Cardiac muscle cell (in vitro differentiated cells and primary cell): Measurements from ENCODE around the gene S100A14. TPM values are rescaled to one million over a fixed set of nuclear protein-coding genes. Genes with fewer than 3 reads are reported as not detected.
A peak's percentile ranks its signal among the peaks of the same experiment; 100 is the strongest.
"Not testable (repeated sequence)": the region's sequence is repeated elsewhere in the genome, so short reads cannot be mapped to it uniquely, and the experiment has no call there.

Source experiments
- DNase-seq, 2 donors: peaks; one replicate each; pipeline versions ENCODE4 v3.0.0 to v3.0.0-alpha.2; 2010 to 2017; ENCODE audit warnings: low read depth in 1 of 2, low spot score in 1 of 2
- H3K27ac ChIP-seq: fragments of 200-600 bp; sonication (generic); 2 replicates; pipeline ENCODE4 v1.5.1; 2016
- H3K27me3 ChIP-seq: fragments of 200-600 bp; sonication (generic); 2 replicates; pipeline ENCODE4 v1.6.0; 2016; ENCODE audit warnings: control low read depth
- H3K36me3 ChIP-seq: fragments of 200-600 bp; sonication (generic); 2 replicates; pipeline ENCODE4 v1.5.1; 2016; ENCODE audit warnings: control low read depth
- H3K4me1 ChIP-seq: fragments of 200-600 bp; sonication (generic); 2 replicates; pipeline ENCODE4 v1.8.1; 2017; ENCODE audit warnings: low read depth, mild to moderate bottlenecking, mixed run types
- H3K4me3 ChIP-seq: fragments of 200-600 bp; sonication (generic); 2 replicates; pipeline ENCODE4 v1.5.1; 2016; ENCODE audit warnings: mild to moderate bottlenecking
- H3K9me3 ChIP-seq: fragments of 200-600 bp; sonication (generic); 2 replicates; pipeline ENCODE4 v1.5.1; 2017; ENCODE audit warnings: low read depth, mild to moderate bottlenecking, control low read depth
- polyA plus RNA-seq: library from polyadenylated mRNA; unstranded; fragments of >200 nt; fragmentation: Nextera tagmentation; extraction: Ambion mirVana; gene quantifications from 2 replicates; pipeline ENCODE4 v1.2.1, GENCODE V29; 2016
- total RNA-seq: library from RNA; depleted of rRNA; stranded (reverse); fragments of >200 nt; gene quantifications from 2 replicates; pipeline ENCODE4 v1.2.3, GENCODE V29; 2016
- TF ChIP-seq, protein P1 (sequence below): IDR thresholded peaks from 2 replicates; pipeline ENCODE4 v1.5.1; 2012; ENCODE audit warnings: low read depth, mild to moderate bottlenecking, low read length

Gene S100A14
- total and polyA plus RNA-seq, 2 experiments from 2014 or later: 0.51 to 0.70 TPM

DNA sequence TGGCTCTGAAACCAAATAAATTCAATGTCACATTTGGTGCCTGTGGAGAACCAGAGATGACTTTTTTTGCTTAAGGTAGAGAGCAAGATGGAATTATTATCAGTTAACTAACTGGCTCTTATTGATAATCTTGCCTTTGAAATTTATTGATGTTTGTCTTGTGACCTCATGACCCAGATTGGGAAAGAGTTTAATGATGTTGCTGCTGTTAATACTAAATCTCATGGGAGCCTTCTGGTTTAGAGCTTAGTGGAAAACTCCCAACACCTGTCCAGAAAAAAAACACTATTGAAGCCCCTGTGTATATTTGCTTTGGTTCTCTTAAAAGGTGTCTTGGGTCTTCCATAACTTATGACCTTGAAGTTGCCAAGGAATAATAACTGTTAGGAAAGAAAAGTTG lies 27.7 kb upstream of the S100A14 start:
- peaks cover 68% of the 10 kb centered on the region for H3K36me3 ChIP-seq

DNA sequence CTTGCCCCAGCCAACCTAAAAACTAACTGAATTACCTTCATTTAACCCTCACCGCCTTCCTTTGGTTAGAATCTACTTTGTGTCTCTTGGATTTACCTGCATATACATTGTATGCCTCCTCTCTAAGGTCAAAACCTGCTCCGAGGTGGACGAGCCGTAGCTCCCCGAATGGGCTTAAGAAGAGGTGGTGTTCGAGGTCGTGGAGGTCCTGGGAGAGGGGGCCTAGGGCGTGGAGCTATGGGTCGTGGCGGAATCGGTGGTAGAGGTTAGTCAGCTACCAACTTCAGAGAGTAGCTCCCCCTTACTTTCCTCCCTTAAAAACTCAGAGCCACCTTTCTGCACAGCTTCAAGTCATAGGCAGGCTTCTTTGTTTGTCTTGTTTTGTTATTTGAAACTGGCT lies 27.0 kb upstream of the S100A14 start:
- H3K4me3 ChIP-seq: no peak overlapping the region
- no peaks in the 10 kb centered on the region for H3K9me3 ChIP-seq
- TF ChIP-seq, protein P1, sequence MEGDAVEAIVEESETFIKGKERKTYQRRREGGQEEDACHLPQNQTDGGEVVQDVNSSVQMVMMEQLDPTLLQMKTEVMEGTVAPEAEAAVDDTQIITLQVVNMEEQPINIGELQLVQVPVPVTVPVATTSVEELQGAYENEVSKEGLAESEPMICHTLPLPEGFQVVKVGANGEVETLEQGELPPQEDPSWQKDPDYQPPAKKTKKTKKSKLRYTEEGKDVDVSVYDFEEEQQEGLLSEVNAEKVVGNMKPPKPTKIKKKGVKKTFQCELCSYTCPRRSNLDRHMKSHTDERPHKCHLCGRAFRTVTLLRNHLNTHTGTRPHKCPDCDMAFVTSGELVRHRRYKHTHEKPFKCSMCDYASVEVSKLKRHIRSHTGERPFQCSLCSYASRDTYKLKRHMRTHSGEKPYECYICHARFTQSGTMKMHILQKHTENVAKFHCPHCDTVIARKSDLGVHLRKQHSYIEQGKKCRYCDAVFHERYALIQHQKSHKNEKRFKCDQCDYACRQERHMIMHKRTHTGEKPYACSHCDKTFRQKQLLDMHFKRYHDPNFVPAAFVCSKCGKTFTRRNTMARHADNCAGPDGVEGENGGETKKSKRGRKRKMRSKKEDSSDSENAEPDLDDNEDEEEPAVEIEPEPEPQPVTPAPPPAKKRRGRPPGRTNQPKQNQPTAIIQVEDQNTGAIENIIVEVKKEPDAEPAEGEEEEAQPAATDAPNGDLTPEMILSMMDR: no peak
- peak overlapping the region; percentile 2 for H3K27ac ChIP-seq
- H3K36me3 ChIP-seq: peaks cover 74% of the 10 kb centered on the region
- H3K27me3 ChIP-seq: no peaks in the 10 kb centered on the region
- H3K4me1 ChIP-seq: no peaks in the 10 kb centered on the region
- DNase-seq: no peak

More for the DNA sequence above, 27.7 kb upstream of the S100A14 start:
- DNase-seq: no peak
- Histone ChIP-seq H3K4me3 (no peak overlapping the region), H3K4me1 (no peaks in the 10 kb centered on the region), H3K27me3 (no peaks in the 10 kb centered on the region), H3K9me3 (no peaks in the 10 kb centered on the region), H3K27ac (peak overlapping the region; percentile 49)
- TF ChIP-seq, protein P1: no peak

DNA sequence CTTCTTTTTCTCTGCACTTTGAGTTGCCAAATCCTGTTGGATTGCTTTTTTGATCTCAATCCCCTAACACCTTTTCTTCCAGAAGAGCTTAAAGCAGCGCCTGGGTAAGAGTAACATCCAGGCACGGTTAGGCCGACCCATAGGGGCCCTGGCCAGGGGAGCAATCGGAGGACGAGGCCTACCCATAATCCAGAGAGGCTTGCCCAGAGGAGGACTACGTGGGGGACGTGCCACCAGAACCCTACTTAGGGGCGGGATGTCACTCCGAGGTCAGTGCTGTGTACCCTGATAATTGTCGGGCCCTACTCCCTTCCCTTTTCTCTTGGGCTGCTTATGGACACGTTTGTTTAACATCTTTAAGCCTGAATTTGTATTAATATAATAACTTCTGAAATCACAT lies 26.0 kb upstream of the S100A14 start:
- peaks cover 79% of the 10 kb centered on the region for H3K36me3 ChIP-seq
- no peak overlapping the region for H3K4me3 ChIP-seq
- H3K27ac ChIP-seq: peak overlapping the region; percentile 2
- H3K9me3 ChIP-seq: no peaks in the 10 kb centered on the region
- H3K27me3 ChIP-seq: no peaks in the 10 kb centered on the region
- no peaks in the 10 kb centered on the region for H3K4me1 ChIP-seq
- no peak for DNase-seq
- TF ChIP-seq, protein P1: no peak

DNA sequence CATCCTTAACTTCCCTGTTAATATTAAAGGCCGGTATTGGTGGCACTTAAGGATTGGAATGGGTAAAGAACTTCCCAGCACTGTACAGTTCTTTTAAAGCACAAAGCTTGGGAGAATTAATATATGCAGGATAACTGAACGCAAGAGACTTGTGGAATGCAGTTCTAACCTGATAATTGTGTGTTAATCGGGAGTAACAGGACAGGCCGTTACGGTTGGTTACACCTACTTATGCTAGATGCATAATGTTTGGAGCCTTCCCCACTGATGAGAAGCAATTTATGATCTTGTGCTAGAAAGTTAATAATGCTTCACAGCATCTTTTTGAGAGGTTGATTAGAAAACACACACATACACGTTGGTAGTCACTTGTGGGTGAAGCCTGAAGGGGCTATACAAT lies 24.7 kb upstream of the S100A14 start:
- Histone ChIP-seq H3K27me3 (no peaks in the 10 kb centered on the region), H3K9me3 (no peaks in the 10 kb centered on the region), H3K4me1 (peaks cover 8% of the 10 kb centered on the region), H3K36me3 (peaks cover 89% of the 10 kb centered on the region), H3K27ac (no peak overlapping the region), H3K4me3 (no peak overlapping the region)
- TF ChIP-seq, protein P1: no peak
- DNase-seq: no peak

DNA sequence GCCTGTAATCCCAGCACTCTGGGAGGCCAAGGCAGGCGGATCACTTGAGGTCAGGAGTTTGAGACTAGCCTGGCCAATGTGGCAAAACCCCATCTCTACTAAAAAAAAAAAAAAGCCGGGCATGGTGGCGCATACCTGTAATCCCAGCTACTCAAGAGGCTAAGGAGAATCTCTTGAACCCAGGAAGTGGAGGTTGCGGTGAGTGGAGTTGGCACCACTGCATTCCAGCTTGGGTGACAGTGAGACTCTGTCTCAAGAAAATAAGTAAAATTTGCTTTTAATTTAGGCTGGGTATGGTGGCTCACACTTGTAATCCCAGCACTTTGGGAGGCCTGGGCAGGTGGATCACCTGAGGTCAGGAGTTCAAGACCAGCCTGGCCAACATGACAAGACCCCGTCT lies 24.1 kb upstream of the S100A14 start:
- not testable (repeated sequence) for DNase-seq, H3K4me3 ChIP-seq, H3K27ac ChIP-seq, H3K27me3 ChIP-seq, H3K9me3 ChIP-seq
- Histone ChIP-seq H3K36me3 (peaks cover 82% of the 10 kb centered on the region), H3K4me1 (peaks cover 14% of the 10 kb centered on the region)

DNA sequence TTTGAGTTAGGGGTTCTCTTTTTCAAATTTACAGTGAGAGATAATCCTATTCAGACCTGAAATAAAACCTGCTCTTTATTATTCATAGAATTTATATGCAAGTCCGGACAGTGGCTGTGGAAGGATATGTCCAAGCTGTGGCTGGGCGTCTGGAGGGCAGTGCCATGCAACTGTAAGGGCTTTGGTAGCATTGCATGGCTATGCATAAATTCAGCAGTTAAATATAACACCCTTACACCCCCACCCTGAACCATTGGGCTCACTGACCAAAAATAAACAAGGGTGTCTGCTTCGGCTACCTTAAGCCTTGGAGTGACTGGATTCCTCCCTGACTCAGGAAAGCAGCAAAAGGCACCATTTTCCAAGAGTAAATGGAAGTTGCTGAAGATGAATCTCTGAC lies 23.2 kb upstream of the S100A14 start:
- peaks cover 74% of the 10 kb centered on the region for H3K36me3 ChIP-seq
- no peak for DNase-seq

More for the DNA sequence above, 23.2 kb upstream of the S100A14 start:
- no peaks in the 10 kb centered on the region for H3K9me3 ChIP-seq
- no peak overlapping the region for H3K4me3 ChIP-seq
- TF ChIP-seq, protein P1: no peak
- H3K27ac ChIP-seq: no peak overlapping the region
- no peaks in the 10 kb centered on the region for H3K27me3 ChIP-seq
- H3K4me1 ChIP-seq: peaks cover 20% of the 10 kb centered on the region
